Right lobe of liver (tissue), 6 donors: ENCODE results near the gene MTA2. TPM values are rescaled to one million over a fixed set of nuclear protein-coding genes. Genes with fewer than 3 reads are reported as not detected.

Source experiments
- ATAC-seq, 4 donors: fragments of 200-7000 bp; cut with Tn5 transposase; one replicate each; pipeline ENCODE4 v1.9.1; 2020; ENCODE audit warnings: mild to moderate bottlenecking in 4 of 4, moderate library complexity in 4 of 4
- DNase-seq, 3 donors: peaks; one replicate each; pipeline ENCODE4 v3.0.0-alpha.2; 2020
- H3K27ac ChIP-seq, 3 donors: fragments of 200-600 bp; one replicate each; pipeline ENCODE4 v1.8.0; 2022
- H3K27me3 ChIP-seq, 2 donors: fragments of 200-600 bp; one replicate each; pipeline ENCODE4 v1.8.0; 2022
- H3K36me3 ChIP-seq, 4 donors: fragments of 200-600 bp; sonication (generic) in 1 of 4; one replicate each; pipeline versions ENCODE4 v1.5.1 to v1.8.0; 2017 to 2022; ENCODE audit warnings: control low read depth in 1 of 4
- H3K4me1 ChIP-seq, 4 donors: fragments of 200-600 bp; sonication (generic) in 1 of 4; one replicate each; pipeline versions ENCODE4 v1.5.1 to v1.8.0; 2017 to 2022; ENCODE audit warnings: control low read depth in 1 of 4
- H3K4me3 ChIP-seq, 3 donors: fragments of 200-600 bp; one replicate each; pipeline ENCODE4 v1.8.0; 2022
- H3K9me3 ChIP-seq, 4 donors: fragments of 200-600 bp; sonication (generic) in 1 of 4; one replicate each; pipeline versions ENCODE4 v1.5.1 to v1.8.0; 2017 to 2022; ENCODE audit warnings: control low read depth in 1 of 4
- POLR2A ChIP-seq: fragments of 450-650 bp; IDR thresholded peaks from one replicate; pipeline ENCODE4 v1.6.1; 2017; ENCODE audit warnings: antibody characterized with exemption, mild to moderate bottlenecking
- WGBS: methylation state at CpG from one replicate; pipeline ENCODE4 v1.1.6; 2018; ENCODE audit warnings: low coverage, low lambda C conversion rate; ENCODE audit not compliant: insufficient coverage; ENCODE audit errors: missing lambda C conversion rate; 5-methylcytosine and 5-hydroxymethylcytosine counted together
- intact Hi-C, 2 donors: fragments of 100-400 bp; cut with DNase I; formaldehyde crosslinking; loops; one replicate each; pipeline versions ENCODE4 v1.11.2 to v1.14.1; 2022
- total RNA-seq, 6 experiments: library from RNA; depleted of rRNA in 2 of 6; stranded (reverse); fragments of >200 nt in 2 of 6; fragmentation: NEBNext Ultra II Directional in 3 of 6; extraction: Animal tissue kit (Norgen Biotek cat#: 25700) in 3 of 6; gene quantifications; one replicate each; pipeline versions ENCODE4 v1.1.0 to v1.2.4, GENCODE V29; 2016 to 2023
- TF ChIP-seq, protein P1 (sequence below), 4 donors: fragments of 200-600 bp in 3 of 4; fragments of 450-650 bp in 1 of 4; IDR thresholded peaks; one replicate each; pipeline versions ENCODE4 v1.5.1 to v1.8.0; 2016 to 2022; ENCODE audit warnings: antibody characterized with exemption in 4 of 4, mild to moderate bottlenecking in 2 of 4
- donor health status: DM: no; HTN: yes; CAD: no.
- donor health status: DM: no; HTN: no; CAD: no.
- donor health status: DM: no; HTN: no; CAD: no.
- donor health status: DM: no; HTN: yes; CAD: no.
- donor health status: DM: no; HTN: yes; CAD: no.

The MTA2 gene
- total RNA-seq, 6 experiments from 2014 or later: 20.0 to 38.0 (median 31.8) TPM

DNA sequence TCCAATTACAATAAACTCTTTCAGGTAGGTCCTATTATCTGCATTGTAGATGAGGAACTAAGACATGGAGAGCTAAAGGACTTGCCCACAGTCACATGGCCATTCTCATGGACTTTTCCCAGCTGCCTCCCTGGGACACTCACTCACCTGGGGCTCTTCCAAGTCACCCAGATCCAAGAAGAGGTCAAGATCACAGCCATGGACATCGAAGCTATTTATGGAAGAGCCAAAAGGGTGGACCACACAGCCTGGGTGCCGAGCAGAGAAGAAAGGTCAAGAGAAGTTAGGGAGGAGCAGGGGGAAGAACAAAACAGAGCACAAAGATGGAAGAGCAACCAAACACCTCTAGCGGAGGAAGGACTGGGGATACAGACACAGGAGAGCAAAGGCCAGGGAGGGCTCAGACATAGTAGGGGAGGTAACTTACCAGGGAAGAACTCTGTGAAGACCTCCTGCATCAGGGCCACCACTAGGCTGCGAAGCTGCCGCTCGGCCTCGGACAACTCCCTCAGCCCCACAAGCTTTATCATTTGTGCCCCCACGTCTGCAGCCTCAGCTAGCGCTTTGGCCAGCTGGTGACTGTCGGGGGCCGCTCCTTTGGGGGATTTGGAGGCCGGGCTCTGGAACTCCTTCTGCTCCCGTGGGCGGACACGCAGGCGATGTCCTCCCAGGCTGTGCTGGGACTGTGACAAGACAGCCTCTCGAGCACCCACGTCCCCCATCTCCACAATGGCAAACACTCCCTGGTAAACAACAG lies 20.5 kb downstream of the MTA2 start:
- Histone ChIP-seq H3K27ac (peak overlapping the region in 1 of 3 donors; percentile 13), H3K4me1 (peaks cover 0 to 10% (median 2%) of the 10 kb centered on the region in 4 donors), H3K27me3 (no peaks in the 10 kb centered on the region), H3K36me3 (peaks cover 0 to 58% (median 19%) of the 10 kb centered on the region in 4 donors), H3K4me3 (no peak overlapping the region), H3K9me3 (no peaks in the 10 kb centered on the region)
- TF ChIP-seq POLR2A: no peak
- TF ChIP-seq, protein P1, sequence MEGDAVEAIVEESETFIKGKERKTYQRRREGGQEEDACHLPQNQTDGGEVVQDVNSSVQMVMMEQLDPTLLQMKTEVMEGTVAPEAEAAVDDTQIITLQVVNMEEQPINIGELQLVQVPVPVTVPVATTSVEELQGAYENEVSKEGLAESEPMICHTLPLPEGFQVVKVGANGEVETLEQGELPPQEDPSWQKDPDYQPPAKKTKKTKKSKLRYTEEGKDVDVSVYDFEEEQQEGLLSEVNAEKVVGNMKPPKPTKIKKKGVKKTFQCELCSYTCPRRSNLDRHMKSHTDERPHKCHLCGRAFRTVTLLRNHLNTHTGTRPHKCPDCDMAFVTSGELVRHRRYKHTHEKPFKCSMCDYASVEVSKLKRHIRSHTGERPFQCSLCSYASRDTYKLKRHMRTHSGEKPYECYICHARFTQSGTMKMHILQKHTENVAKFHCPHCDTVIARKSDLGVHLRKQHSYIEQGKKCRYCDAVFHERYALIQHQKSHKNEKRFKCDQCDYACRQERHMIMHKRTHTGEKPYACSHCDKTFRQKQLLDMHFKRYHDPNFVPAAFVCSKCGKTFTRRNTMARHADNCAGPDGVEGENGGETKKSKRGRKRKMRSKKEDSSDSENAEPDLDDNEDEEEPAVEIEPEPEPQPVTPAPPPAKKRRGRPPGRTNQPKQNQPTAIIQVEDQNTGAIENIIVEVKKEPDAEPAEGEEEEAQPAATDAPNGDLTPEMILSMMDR (IDR thresholded peaks at IDR 0.05): no peak
- intact Hi-C loops: no loop called here
- ATAC-seq: peak in 3 of 4 donors; percentile 5 to 61 (median 17)
- WGBS: 92% methylated on average over 17 of the region's 18 CpGs
- peak in 1 of 3 donors; percentile 48 for DNase-seq

DNA sequence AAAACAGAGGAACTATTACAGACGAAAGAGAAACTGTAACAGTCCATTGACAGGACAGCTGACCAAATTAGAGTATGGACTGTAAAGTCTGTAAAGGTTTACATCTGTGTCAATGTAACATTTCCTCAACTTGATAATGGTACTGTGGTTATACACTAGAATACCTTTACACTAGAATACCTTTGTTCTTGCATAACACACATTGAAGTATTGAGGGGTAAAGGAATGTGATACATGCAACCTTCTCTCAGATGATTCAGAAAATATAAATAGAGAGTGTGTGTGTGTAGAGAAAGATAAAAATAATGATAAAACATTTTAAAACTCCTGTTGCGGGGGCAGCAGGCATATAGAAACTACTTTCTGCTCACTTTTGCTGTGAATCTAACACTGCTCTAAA lies 22.4 kb downstream of the MTA2 start:
- peaks cover 0 to 19% (median 2%) of the 10 kb centered on the region in 4 donors for H3K4me1 ChIP-seq
- no peaks in the 10 kb centered on the region for H3K27me3 ChIP-seq
- no peak for TF ChIP-seq POLR2A
- H3K27ac ChIP-seq: peak overlapping the region in 1 of 3 donors; percentile 13
- no peak for ATAC-seq
- no peak for DNase-seq
- H3K9me3 ChIP-seq: no peaks in the 10 kb centered on the region
- peaks cover 0 to 54% (median 13%) of the 10 kb centered on the region in 4 donors for H3K36me3 ChIP-seq
- intact Hi-C loops: no loop called here
- WGBS: 82% methylated on average over 2 of the region's 2 CpGs
- H3K4me3 ChIP-seq: no peak overlapping the region

DNA sequence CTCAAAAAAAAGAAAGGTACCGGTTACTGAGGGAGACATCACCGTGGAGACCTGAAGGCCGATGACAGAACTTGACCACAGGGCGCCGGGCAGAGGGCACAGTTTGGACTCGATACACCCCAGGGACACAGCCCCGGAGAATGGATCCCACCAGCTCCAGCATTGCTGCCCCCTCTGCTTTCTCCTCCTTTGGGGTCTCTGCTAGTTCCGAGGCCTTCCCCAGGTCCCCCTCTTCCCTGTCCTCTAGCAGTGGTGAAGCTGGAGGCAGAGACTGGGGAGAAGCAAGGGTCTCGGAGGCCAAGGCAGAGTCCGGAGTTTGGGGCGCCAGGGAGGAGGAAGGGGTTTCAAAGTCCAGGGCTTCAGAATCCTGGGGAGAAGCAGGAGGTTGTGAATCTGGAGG lies 23.1 kb downstream of the MTA2 start:
- Histone ChIP-seq H3K4me1 (peaks cover 0 to 19% (median 2%) of the 10 kb centered on the region in 4 donors), H3K27me3 (no peaks in the 10 kb centered on the region), H3K9me3 (no peaks in the 10 kb centered on the region), H3K4me3 (no peak overlapping the region), H3K36me3 (peaks cover 0 to 54% (median 12%) of the 10 kb centered on the region in 4 donors), H3K27ac (no peak overlapping the region)
- intact Hi-C loops: no loop called here
- no peak for ATAC-seq
- WGBS: 91% methylated on average over 5 of the region's 11 CpGs
- no peak for DNase-seq
- no peak for TF ChIP-seq POLR2A
- TF ChIP-seq, protein P1 (IDR thresholded peaks at IDR 0.05): no peak

DNA sequence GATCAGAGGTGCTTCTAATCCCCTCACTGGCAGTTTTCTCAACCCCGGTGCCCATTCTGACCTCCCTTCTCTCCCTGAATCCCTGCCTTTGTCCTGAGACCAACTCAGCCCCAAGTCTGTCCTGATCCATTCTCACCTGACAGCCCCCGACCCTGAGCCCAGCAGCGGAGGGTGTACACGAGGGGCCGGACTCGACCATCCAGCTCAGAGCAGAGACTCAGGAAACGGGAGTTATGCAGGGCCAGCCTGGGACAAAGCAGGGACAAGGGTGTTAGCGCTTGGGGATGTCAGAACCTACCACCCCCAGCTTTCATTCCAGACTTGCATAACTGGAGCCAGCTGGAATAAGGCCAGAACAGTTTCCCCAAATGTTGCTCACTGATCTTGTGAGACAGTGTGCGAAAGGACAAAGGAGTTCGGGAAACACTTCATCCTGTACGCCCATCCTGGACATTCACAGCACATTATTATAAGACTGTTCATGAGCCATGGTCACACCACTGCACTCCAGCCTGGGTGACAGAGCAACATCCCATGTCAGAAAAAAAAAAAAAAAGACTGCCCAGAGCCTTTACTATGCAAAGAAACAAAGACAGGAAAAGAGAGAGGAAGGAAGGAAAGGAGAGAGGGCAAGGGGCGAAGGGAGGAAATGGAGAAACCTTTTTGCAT lies 24.5 kb downstream of the MTA2 start:
- H3K27ac ChIP-seq: peak overlapping the region; percentile 96 to 100 (median 99)
- DNase-seq (peak in 1 of 3 donors; percentile 41), ATAC-seq (peak in 2 of 4 donors; percentile 5 to 7)
- no peak overlapping the region for H3K4me3 ChIP-seq
- 51% methylated on average over 9 of the region's 12 CpGs for WGBS
- no peak for TF ChIP-seq POLR2A
- TF ChIP-seq, protein P1 (IDR thresholded peaks at IDR 0.05): no peak
- H3K9me3 ChIP-seq: no peaks in the 10 kb centered on the region
- H3K4me1 ChIP-seq: peaks cover 0 to 27% (median 2%) of the 10 kb centered on the region in 4 donors
- peaks cover 0 to 55% (median 11%) of the 10 kb centered on the region in 4 donors for H3K36me3 ChIP-seq
- intact Hi-C loops: no loop called here
- H3K27me3 ChIP-seq: no peaks in the 10 kb centered on the region

DNA sequence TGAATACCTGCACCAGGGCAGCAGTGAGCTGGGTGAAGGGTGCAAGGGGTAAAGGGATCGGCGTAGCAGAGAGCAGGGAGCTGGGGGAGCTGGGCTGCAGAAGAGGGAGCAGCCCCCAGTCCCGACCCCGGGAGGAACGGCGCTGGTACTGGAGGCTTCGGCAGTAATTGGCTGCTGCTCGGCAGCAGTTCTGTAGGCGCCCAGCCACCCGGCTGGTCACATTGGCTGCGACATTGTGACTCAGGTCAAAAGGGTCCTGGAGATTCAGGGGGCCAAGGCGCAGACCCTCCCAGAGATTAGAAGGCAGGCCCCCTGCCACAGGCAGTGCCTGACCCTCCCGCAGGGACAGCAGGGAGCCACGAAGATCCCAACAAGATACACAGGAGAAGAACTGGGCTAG lies 25.8 kb downstream of the MTA2 start:
- Histone ChIP-seq H3K36me3 (peaks cover 0 to 55% (median 17%) of the 10 kb centered on the region in 4 donors), H3K27me3 (no peaks in the 10 kb centered on the region), H3K27ac (peak overlapping the region; percentile 96 to 100 (median 99)), H3K4me1 (peaks cover 0 to 22% (median 0%) of the 10 kb centered on the region in 4 donors), H3K9me3 (no peaks in the 10 kb centered on the region), H3K4me3 (peak overlapping the region in 1 of 3 donors; percentile 59)
- TF ChIP-seq, protein P1 (IDR thresholded peaks at IDR 0.05): no peak
- TF ChIP-seq POLR2A: no peak
- DNase-seq (no peak), ATAC-seq (no peak)
- 72% methylated on average over 2 of the region's 14 CpGs for WGBS
- intact Hi-C loops: no loop called here
